NCI-H748 (cell line): ENCODE results near the gene XPNPEP3.
"Not testable (repeated sequence)": the region's sequence is repeated elsewhere in the genome, so short reads cannot be mapped to it uniquely, and the experiment has no call there.

Experiments
- DNase-seq: peaks from one replicate; lab custom pipeline; 2025; ENCODE audit not compliant: unreplicated experiment; lab: John Stamatoyannopoulos, UW

Gene XPNPEP3

DNA sequence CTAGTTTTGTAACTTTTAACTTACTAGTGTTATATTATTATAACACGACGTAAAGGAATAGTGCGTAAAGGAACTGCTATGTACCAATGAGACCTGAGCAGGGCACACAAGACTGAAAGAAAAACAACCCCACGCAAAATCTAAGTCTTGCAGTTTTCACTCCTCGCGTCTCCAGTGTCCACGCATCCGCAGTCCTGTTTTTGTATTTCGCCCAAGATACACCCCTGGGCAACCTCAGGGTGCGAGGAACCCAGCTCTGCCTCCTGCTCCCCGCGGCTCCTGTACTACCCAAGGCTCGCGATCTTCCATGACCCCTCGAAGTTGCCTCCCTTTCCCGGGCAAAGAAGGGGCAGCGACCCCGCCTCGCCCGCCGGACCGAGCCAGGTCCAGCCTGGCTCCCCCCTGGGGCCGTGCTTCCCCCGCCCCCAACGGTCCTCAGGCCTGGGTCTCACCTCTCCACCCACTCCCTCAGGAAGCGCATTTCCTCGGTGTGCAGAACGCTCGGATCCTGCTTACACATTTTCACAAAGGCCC lies 902 bp upstream of the XPNPEP3 start:
- DNase-seq: peak; percentile 48

DNA sequence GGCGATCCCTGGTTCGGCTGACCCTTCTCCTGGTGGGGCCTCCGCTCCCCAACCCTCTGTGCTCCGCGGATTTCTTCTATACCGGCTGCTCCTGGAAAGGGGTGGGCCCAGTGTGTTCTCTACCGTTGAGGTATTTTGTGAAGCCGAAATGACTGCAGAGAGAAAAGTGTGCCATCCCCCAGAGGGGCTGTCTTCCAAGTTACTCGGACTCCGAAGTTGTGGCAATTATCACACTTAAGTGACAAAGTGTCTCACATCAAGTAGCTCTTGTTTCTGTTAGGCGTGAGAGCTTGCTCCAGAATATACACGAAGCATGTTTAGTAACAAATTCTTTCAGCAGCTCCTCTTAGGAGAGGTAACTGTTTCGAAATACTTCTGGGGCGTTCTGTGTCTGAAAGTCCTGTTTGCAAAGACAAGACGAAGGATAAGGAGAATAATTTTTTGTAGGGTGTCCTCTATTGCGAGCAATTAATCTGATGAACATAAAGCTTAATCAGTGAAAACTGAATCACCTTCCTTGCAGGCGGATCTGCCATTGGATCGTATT lies 434 bp downstream of the XPNPEP3 start:
- no peak for DNase-seq

DNA sequence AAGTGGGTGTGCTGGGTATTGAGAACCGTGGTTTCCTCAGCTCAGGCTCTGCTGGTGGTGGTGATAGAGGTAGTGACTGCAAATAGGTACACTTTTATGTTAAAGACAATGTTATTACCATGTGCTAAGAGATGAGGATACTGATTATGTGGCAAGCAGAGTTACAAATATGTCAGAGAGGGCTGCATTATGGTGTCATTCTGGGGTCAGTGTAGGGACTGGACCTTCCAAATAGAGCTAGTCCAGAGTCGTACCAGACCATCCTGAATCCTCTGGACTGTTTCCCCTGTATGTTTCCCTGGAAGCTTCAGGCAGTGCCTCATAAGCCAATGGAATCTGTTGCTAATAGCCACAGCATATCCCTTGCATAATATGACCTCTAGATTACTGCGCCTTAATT lies 5.1 kb downstream of the XPNPEP3 start, which contains the start of gene DNAJB7:
TSS of gene DNAJB7 (minus strand) at position 101 of the 400 bp plus-strand sequence. CDS start 119 bp downstream, outside the sequence.
- DNase-seq: no peak

DNA sequence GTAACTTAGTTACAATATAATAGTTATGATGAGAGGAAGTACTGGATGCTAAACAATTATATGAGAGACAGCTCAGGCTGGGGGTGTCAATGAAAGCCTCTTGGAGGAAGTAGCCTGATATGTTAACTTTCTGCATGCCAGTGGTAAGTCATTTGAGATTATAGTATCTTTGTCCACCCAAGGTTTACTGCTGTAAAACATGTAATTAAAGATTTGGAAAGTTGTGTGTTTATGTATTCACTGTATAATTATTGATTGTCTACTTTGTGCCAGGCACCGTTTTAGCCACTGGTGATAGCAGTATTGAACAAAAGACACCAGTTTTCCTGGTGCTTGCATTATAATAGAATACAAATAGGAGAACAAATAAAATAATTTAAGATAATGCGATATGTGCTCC lies 5.6 kb downstream of the XPNPEP3 start:
- DNase-seq: no peak

DNA sequence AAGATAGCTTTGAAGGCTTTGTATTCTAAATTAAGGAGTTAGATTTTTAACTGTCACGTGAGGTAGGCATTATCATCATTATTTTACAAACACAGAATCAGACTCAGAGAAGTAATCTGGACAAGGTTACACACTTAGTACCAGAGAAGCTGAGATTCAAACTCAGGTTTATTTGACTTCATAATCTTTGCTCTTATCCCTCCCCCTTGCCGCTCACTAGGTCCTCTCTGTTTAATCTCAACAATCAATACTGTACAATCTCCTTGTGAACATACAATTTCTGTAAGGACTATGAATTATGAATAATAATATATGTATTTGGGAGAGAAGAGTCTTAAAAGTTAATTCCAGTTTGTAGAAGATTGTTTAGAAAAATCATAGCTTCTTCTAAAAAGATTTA lies 10.2 kb downstream of the XPNPEP3 start:
- DNase-seq: no peak

DNA sequence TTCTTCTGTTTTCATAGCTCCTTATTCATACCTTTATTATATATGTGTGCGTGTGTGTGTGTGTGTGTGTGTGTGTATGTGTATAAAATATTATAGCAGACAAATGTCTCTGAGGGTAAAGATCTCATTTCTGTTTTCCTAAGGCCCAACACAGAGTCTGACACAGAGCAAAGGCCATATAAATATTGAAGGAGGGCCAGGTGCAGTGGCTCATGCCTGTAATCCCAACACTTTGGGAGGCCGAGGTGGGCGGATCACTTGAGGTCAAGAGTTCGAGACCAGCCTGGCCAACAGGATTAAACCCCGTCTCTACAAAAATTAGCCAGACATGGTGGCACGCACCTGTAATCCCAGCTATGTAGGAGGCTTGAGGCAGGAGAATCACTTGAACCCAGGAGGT lies 11.4 kb downstream of the XPNPEP3 start:
- DNase-seq: not testable (repeated sequence)

DNA sequence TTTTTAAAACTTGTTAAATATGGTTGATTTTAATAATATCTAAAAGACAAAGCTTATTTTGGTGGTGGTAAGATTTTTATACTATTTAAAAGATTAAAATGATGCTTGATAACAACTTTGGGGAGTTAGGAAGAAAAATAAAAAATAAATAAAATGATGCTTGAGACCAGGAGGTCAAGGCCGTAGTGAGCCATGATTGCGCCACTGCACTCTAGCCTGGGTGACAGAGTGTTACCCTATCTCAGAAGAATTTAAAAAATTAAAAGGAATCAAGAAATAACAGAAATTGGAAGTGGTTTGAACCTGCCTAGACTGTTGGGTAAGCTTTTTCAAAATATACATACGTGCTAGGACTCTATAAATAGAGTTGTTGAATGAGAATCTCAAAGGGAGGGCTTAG lies 17.1 kb downstream of the XPNPEP3 start:
- no peak for DNase-seq

DNA sequence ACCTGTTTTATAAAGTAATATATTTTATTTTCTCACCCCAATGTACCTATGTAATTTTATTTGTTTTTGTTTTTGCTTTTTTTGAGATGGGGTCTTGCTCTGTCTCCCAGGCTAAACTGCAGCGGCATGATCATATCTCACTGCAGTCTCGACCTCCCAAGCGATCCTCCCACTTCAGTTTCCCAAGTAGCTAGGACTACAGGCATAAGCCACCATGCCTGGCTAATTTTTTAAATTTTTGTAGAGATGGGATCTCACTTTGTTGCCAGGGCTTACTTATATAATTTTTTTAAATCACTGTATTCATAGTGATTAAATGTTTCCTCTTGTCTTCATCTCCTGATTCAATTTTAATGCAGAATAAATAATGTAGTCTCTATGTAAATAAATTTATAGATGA lies 18.2 kb downstream of the XPNPEP3 start:
- no peak for DNase-seq

DNA sequence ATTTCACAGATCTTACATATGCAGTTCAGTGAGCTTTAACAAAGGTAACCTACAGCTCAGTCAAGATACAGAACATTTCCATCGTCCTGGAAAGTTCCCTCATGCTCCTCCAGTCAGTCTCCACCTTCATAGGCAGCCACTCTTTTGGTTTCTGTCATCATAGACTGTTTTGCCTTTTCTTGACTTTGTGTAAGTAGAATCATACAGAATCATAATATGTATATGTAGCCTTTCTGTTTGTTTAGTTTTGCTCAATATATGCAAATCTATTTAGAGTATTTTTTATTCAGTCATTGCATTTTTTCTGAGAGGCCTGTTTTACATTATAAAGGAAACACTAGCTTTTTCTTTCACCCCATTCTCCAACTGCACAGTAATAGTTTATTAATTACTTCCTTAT lies 20.0 kb downstream of the XPNPEP3 start:
- no peak for DNase-seq

DNA sequence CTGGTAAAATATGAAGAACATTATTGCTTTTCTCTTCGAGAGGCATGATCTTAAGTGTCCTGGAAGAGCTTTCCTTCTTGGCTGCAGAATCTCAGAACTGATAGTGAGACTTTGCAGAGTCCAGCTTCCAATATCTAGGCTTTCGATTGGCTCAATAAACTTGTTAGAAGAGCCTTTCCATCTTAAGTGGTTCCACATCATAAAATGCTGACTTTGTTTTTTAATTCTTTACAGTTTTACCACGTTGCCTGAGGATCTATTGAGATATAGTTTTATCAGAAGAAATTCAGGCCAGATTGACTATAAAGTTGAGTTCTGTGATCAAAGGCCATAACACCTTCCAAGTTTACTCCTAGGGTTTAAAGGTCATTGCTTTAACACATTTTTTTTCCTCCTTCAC lies 20.5 kb downstream of the XPNPEP3 start:
- DNase-seq: no peak

DNA sequence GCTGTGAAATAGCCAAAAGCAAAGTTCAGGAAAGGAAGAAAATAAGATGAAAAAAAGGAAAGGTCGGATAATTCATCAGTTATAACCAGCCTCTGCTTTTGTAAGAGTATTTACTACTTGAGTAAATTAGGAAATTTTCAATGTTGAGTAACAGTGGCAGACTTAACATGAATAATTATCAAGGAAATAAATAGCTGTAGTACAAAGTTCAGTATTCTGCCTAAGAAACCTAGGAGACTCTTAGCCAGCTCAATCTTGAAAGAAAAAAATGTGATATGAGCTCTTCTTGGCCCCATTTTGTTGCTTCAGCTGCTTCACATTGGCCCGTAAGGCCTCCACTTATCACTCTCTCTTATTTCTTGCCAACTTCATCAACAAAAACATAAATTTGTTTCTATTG lies 22.0 kb downstream of the XPNPEP3 start:
- no peak for DNase-seq

DNA sequence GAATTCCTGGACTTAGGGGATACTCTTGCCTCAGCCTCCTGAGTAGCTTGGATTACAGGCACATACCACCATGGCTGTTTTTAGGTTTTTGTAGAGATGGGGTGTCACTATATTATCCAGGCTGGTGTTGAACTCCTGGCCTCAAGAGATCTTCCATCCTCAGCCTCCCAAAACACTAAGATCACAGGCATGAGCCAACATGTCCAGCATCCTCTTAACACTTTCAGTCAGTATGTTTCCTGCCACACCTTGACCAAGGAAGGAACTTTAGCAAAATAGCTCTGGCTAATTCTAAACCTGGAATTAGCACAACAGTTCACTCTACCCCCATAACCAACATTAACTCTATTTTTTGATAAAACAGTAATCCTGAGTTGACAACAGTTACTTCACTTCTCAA lies 32.2 kb downstream of the XPNPEP3 start:
- DNase-seq: no peak

DNA sequence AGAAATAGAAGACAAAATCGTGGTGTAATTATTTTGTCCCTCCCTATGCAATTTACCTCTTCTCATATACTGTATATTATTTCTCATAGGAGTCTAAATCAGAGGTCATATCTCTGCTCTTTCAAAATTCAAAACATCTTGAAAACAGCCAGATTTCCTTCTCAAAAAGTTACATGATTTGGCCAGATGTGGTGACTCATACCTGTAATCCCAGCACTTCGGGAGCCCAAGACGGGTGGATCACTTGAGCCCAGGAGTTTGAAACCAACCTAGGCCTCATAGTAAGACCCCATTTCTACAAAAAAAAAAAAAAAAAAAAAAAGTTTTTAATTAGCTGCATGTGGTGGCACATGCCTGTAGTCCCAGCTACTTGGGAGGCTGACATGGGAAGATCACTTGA lies 33.9 kb downstream of the XPNPEP3 start:
- DNase-seq: no peak

DNA sequence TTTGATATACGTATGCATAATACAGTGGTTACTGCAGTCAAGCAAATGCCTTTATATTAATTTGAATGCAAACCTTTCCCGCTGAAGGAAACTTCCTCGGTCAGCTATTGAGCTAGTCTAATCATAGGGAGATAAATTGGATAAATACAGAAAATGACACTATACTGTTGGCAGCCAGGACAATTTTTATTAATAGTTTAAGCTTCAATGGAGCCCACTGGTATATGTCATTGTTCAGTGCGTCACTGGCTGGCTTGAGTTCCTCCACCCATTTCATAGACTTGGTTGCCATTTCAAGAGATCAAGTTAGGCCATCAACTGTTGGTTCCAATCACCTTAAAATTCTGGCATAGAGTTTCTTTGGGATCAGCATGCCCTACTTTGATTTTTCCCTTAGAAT lies 37.5 kb downstream of the XPNPEP3 start:
- DNase-seq: no peak

DNA sequence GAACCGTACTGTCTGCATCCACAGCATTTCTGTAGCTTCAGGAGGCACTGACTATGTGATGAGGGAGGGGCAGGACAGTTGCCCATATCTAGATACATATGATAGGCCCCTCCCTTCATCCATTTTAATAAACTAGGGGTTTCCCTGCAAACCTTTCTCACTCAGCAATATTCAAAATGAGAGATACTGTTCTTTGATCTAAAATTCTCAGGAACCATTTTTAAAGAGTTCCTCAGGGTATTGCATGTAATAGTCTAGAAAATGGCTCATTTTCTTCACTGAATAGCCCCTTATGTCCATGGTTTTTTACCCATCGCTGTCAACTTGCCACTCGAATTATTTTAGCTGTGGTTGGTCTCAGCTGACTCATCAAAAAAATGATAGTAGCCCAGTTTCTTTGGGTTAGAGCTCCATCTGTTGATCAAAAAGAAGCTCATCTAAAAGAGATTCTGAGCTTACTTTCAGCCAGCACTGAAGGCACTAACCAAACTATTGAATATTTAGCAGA lies 42.0 kb downstream of the XPNPEP3 start:
- DNase-seq: peak; percentile 62

DNA sequence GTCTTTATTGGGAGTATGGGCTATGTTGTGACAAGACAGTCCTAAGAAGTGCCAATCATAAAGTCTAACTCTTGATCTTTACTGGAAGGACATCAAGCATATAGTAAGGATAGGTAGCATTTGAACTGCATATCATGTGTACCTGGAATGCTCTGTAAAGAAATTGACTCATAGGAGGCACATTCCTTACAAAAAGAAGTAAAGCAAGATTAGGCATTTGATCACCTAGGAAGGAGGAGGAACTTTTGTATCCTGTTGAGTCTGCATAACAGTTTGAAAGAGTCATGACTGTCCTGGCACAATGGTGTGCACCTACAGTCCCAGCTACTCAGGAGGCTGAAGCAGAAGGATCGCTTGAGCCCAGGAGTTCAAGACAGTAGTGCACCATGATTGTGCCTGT lies 47.2 kb downstream of the XPNPEP3 start:
- DNase-seq: no peak

DNA sequence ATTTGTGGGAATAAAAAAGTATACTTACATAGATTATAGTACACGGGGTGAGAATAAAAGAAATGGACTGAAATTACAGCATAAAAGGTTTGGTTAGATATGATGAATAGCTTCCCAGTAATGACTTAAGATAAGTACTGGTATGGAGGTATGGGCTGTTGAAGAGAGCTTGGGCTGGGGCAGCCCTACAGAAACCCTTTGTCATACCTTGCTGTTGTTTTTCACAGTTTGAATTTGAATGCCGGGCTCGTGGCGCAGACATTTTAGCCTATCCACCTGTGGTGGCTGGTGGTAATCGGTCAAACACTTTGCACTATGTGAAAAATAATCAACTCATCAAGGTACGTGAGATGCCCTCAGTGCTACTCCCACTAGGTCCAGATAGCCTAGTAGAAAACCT lies 51.9 kb downstream of the XPNPEP3 start:
- no peak for DNase-seq

DNA sequence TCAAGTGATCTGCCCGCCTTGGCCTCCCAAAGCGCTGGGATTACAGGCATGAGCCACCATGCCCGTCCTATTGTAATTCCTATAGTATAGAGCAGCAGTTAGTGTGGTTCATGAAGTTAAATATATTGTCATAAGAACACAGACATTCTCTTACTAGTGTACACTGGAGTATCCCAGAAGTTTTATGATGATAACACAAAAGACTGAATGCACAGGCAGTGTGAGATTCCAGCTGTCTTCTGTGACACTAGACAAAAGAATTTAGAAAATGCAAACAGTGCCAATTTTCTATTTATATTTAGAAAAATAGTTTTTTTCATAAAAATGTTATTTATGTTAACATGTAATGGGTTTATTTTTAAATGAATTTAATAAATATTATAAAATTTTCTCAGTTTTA lies 54.8 kb downstream of the XPNPEP3 start:
- DNase-seq: no peak

DNA sequence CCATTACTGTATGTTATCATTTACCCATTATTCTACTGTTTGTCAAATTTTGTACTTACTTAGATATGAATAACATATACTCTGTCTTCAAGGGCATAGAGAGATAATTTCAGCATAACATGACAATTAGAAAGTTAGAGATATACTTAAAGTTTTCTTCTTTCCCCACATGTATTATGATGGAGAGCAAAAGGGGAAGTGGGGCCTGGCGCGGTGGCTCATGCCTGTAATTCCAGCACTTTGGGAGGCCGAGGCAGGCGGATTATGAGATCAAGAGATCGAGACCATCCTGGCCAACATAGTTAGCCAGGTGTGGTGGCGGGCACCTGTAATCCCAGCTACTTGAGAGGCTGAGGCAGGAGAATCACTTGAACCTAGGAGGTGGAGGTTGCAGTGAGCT lies 56.0 kb downstream of the XPNPEP3 start:
- DNase-seq: not testable (repeated sequence)

DNA sequence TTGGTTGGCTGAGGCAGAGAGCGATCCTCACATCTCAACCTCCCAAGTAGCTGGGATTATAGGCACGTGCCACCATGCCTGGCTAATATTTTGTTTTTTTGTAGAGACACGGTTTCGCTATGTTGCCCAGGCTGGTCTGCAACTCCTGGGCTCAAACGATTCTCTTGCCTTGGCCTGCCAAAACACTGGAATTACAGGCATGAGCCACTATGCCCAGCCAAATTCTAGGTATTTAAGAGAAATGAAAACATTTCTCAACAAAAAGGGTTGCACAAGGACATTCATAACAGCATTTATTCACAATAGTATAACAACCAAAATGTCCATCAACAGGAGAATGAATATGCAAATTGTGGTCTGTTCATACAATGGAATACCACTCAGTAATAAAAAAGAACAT lies 62.5 kb downstream of the XPNPEP3 start:
- no peak for DNase-seq

DNA sequence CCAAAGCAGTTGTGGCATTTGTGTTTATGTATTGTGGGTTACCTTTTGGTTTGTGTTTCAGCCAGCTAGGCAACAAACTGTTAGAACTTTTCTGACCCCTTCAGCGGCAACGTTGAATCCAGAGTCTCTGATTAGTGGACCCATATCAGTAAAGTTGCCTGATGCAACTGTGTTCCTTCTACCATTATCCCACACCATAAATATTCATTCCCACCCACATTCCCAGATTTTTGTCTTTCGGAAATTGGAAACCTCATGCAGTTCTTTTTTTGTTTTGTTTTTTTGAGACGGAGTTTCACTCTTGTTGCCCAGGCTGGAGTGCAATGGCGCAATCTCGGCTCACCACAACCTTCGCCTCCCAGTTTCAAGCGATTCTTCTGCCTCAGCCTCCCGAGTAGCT lies 63.6 kb downstream of the XPNPEP3 start:
- no peak for DNase-seq

DNA sequence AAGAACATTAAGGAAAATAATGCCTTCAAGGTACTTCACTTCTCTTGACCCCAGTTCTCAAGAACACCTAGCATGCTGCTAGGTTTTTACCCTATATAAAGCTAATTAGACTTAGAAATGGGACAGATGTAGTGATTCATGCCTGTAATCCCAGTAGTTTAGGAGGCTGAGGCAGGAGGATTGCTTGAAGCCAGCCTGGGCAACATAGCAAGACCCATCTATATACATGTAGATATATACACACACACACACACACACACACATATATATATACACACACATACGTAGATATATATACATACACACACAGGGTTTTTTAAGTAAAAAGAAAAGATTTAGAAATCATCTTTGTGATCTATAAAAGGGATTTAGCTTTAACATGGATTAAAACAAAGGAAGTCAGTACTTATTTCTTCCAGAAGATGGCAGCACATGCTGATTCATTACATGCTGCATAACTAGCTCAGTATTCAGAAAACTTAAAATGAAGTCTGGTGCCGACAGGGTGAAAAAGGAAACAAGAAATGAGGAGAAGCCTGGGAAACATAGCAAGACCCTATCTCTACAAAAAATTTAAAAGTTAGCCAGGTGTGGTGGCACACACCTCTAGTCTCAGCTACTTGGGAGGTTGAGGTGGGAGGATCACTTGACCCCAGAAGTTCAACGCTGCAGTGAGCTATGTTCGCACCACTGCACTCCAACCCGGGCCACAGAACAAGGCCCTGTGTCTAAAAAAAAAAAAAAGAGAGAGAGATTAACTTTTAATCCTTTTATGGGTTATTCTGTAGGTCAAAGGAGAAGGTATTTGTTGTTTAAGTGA lies 65.7 kb downstream of the XPNPEP3 start:
- DNase-seq: peak; percentile 64
